HepG2 (cell line): ENCODE data around the gene SHISA9. TPM values are rescaled to one million over a fixed set of nuclear protein-coding genes. Genes with fewer than 3 reads are reported as not detected.

Source experiments
- ATAC-seq: fragments of 200-7000 bp; cut with Tn5 transposase; 3 replicates; pipeline ENCODE4 v1.9.1; 2020; ENCODE audit warnings: mild to moderate bottlenecking, moderate library complexity
- BruUV-seq: library from RNA; stranded (reverse); fragments of 400-500 nt; replicated peaks from 2 replicates; lab custom pipeline; 2021; lab: Mats Ljungman, UMichigan
- CTCF ChIA-PET: fragments of 300-600 bp; formaldehyde crosslinking; extraction: SDS; loops from one replicate; lab custom pipeline; 2021; ENCODE audit warnings: low total read pairs, inconsistent platforms, low intra/inter-chr PET ratio; lab: Yijun Ruan, JAX
- POLR2A ChIA-PET: fragments of 350-600 bp; sonication (Branson Sonifier 250); formaldehyde crosslinking; loops from one replicate; lab custom pipeline; 2020; ENCODE audit warnings: antibody characterized with exemption, inconsistent platforms; lab: Yijun Ruan, JAX
- DNase-seq: peaks from one replicate; pipeline ENCODE4 v3.0.0-alpha.2; 2015; ENCODE audit warnings: low spot score
- FAIRE-seq: peaks from 3 replicates; lab custom pipeline; 2011; peaks lifted over from hg19 to GRCh38; lab: Jason Lieb, UNC
- H2AFZ ChIP-seq: one replicate; pipeline ENCODE4 v1.6.1; 2011; ENCODE audit warnings: low read length, inconsistent platforms
- H3K27ac ChIP-seq: fragments of 300-600 bp; 3 replicates; pipeline ENCODE4 v1.8.0; 2011; ENCODE audit warnings: mixed run types, mild to moderate bottlenecking, mixed read lengths, low read length, inconsistent platforms; ENCODE audit not compliant: insufficient read depth; ENCODE audit errors: extremely low read length
- H3K27me3 ChIP-seq, 2 experiments: fragments of 200-600 bp in 1 of 2; 2 replicates in 1 of 2; 3 replicates in 1 of 2; pipeline versions ENCODE4 v1.6.0 to v1.8.0; 2011; ENCODE audit warnings: low read length in 2 of 2, mild to moderate bottlenecking in 2 of 2, moderate library complexity in 2 of 2, inconsistent platforms in 1 of 2; ENCODE audit not compliant: insufficient read depth in 2 of 2, control insufficient read depth in 1 of 2
- H3K36me3 ChIP-seq, 2 experiments: fragments of 200-600 bp in 1 of 2; replicated peaks in 1 of 2; 2 replicates in 1 of 2; 3 replicates in 1 of 2; pipeline versions ENCODE4 v1.5.1 to v1.8.0; 2011; ENCODE audit warnings: low read length in 2 of 2, inconsistent platforms in 1 of 2; ENCODE audit not compliant: insufficient read depth in 2 of 2, control insufficient read depth in 1 of 2
- H3K4me1 ChIP-seq: 2 replicates; pipeline ENCODE4 v1.5.1; 2012; ENCODE audit warnings: low read length, inconsistent platforms; ENCODE audit not compliant: insufficient read depth
- H3K4me2 ChIP-seq: 2 replicates; pipeline ENCODE4 v1.6.0; 2011; ENCODE audit warnings: low read depth, low read length, inconsistent platforms
- H3K4me3 ChIP-seq, 3 experiments: fragments of 200-600 bp in 1 of 3; sonication (generic), shearing (Covaris generic) in 1 of 3; replicated peaks in 1 of 3; 2 replicates each; pipeline ENCODE4 v1.5.1; 2011 to 2016; ENCODE audit warnings: low read length in 3 of 3, inconsistent platforms in 2 of 3, low read depth in 2 of 3, mild to moderate bottlenecking in 2 of 3, control low read depth in 1 of 3, mixed read lengths in 1 of 3; ENCODE audit not compliant: insufficient read depth in 1 of 3
- H3K79me2 ChIP-seq: one replicate; pipeline ENCODE4 v1.6.1; 2011; ENCODE audit warnings: low read length, inconsistent platforms; ENCODE audit not compliant: insufficient read depth
- H3K9ac ChIP-seq: 2 replicates; pipeline ENCODE4 v1.6.0; 2011; ENCODE audit warnings: mild to moderate bottlenecking, low read depth, low read length, inconsistent platforms; ENCODE audit not compliant: insufficient read depth
- H3K9me3 ChIP-seq: 2 replicates; pipeline ENCODE4 v1.5.1; 2012; ENCODE audit warnings: mild to moderate bottlenecking, low read length
- H4K20me1 ChIP-seq: 2 replicates; pipeline ENCODE4 v1.6.0; 2011; ENCODE audit warnings: inconsistent platforms, mild to moderate bottlenecking, low read length, moderate library complexity; ENCODE audit not compliant: insufficient read depth
- AHR ChIP-seq: IDR thresholded peaks from 2 replicates; pipeline ENCODE4 v1.6.1; 2018; ENCODE audit warnings: missing genetic modification reagents, missing compliant biosample characterization
- HOXA5 ChIP-seq: sonication (generic); formaldehyde crosslinking; IDR thresholded peaks from 2 replicates; pipeline ENCODE4 v1.4.0; 2020; ENCODE audit warnings: missing genetic modification reagents
- MAFF ChIP-seq: IDR thresholded peaks from 2 replicates; pipeline ENCODE4 v1.6.1; 2011; ENCODE audit warnings: low read depth, low read length, improper control_type of control experiment
- MAFK ChIP-seq, 2 experiments: IDR thresholded peaks in 1 of 2; conservative IDR thresholded peaks in 1 of 2; 2 replicates each; pipeline ENCODE4 v1.6.1; 2011; ENCODE audit warnings: improper control_type of control experiment in 2 of 2, low read length in 2 of 2
- NFYC ChIP-seq: IDR thresholded peaks from 2 replicates; pipeline ENCODE4 v1.6.1; 2016; ENCODE audit warnings: missing genetic modification reagents, missing compliant biosample characterization
- PTBP1 ChIP-seq: fragments of 200-400 bp; formaldehyde crosslinking; IDR thresholded peaks from 2 replicates; pipeline ENCODE4 v1.6.1; 2018; ENCODE audit warnings: low read length, low read depth; ENCODE audit not compliant: poor library complexity, severe bottlenecking
- TEAD2 ChIP-seq: sonication (generic); formaldehyde crosslinking; IDR thresholded peaks from 2 replicates; pipeline ENCODE4 v1.9.0; 2021; ENCODE audit warnings: missing genetic modification reagents
- ZBTB4 ChIP-seq: sonication (generic); formaldehyde crosslinking; IDR thresholded peaks from 2 replicates; pipeline ENCODE4 v1.4.0; 2020; ENCODE audit warnings: missing genetic modification reagents, mild to moderate bottlenecking, borderline replicate concordance
- ZC3H4 ChIP-seq: sonication (generic); formaldehyde crosslinking; IDR thresholded peaks from 2 replicates; pipeline ENCODE4 v1.4.0; 2020; ENCODE audit warnings: missing genetic modification reagents, borderline replicate concordance
- ZNF317 ChIP-seq: sonication (generic); formaldehyde crosslinking; IDR thresholded peaks from 2 replicates; pipeline ENCODE4 v1.5.0; 2020; ENCODE audit warnings: mild to moderate bottlenecking, missing genetic modification reagents
- WGBS: methylation state at CpG from one replicate; pipeline ENCODE4 v1.1.6; 2017; ENCODE audit warnings: low lambda C conversion rate; 5-methylcytosine and 5-hydroxymethylcytosine counted together
- in situ Hi-C: cut with HindIII; loops from 2 replicates; pipeline ENCODE4 v1.10.0; 2017; ENCODE audit warnings: low pct_unique_long_range_greater_than_20kb; ENCODE audit not compliant: extremely low pct_ligation_motif_present
- intact Hi-C: fragments of 100-400 bp; cut with micrococcal nuclease; formaldehyde crosslinking; loops from one replicate; pipeline ENCODE4 v1.10.0; 2022; ENCODE audit not compliant: unreplicated experiment
- polyA plus RNA-seq, 8 experiments: library from polyadenylated mRNA; depleted of rRNA in 3 of 8; stranded (reverse) in 7 of 8; unstranded in 1 of 8; fragments of >200 nt; fragmentation: Illumina TruSeq in 4 of 8; extraction: Trizol in 4 of 8; gene quantifications; 2 replicates each; pipeline versions ENCODE4 v1.2.1 to v1.2.3, GENCODE V29; 2011 to 2016; ENCODE audit warnings: low read depth in 4 of 8, missing spikeins in 1 of 8, mixed read lengths in 1 of 8; ENCODE audit not compliant: insufficient read depth in 1 of 8
- total RNA-seq, 5 experiments: library from RNA; depleted of rRNA; stranded (reverse); fragments of >200 nt; fragmentation: Illumina TruSeq; extraction: Trizol; gene quantifications; 2 replicates each; pipeline ENCODE4 v1.2.3, GENCODE V29; 2016; ENCODE audit warnings: low read depth in 1 of 5
- TF ChIP-seq, protein P1 (sequence below): sonication (generic); formaldehyde crosslinking; IDR thresholded peaks from 2 replicates; pipeline ENCODE4 v1.9.0; 2021; ENCODE audit warnings: missing genetic modification reagents, borderline replicate concordance
- TF ChIP-seq, protein P2 (sequence below): sonication (generic); formaldehyde crosslinking; IDR thresholded peaks from 2 replicates; pipeline ENCODE4 v1.8.0; 2022; ENCODE audit warnings: missing genetic modification reagents, mild to moderate bottlenecking, moderate library complexity, borderline replicate concordance
- TF ChIP-seq, protein P3 (sequence below), 2 experiments: IDR thresholded peaks; 2 replicates each; pipeline ENCODE4 v1.6.1; 2011 to 2012; ENCODE audit warnings: low read length in 2 of 2, borderline replicate concordance in 1 of 2, low read depth in 1 of 2, mild to moderate bottlenecking in 1 of 2, moderate library complexity in 1 of 2

Gene SHISA9
- total and polyA plus RNA-seq, 2 of the 13 experiments (the other 11 are each of a cell fraction or from before 2014, with no cell fraction given), result 0.01 TPM; not detected in 1

GRCh38 chr16:13084331-13084730 lies 182.9 kb downstream of the SHISA9 start (continued):
- TF ChIP-seq ZBTB4 (CRISPR knock-in tag) (no peak), HOXA5 (CRISPR knock-in tag) (no peak), TEAD2 (CRISPR knock-in tag) (no peak)
- TF ChIP-seq, protein P1, sequence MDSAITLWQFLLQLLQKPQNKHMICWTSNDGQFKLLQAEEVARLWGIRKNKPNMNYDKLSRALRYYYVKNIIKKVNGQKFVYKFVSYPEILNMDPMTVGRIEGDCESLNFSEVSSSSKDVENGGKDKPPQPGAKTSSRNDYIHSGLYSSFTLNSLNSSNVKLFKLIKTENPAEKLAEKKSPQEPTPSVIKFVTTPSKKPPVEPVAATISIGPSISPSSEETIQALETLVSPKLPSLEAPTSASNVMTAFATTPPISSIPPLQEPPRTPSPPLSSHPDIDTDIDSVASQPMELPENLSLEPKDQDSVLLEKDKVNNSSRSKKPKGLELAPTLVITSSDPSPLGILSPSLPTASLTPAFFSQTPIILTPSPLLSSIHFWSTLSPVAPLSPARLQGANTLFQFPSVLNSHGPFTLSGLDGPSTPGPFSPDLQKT (CRISPR knock-in tag), result no peak

DNA sequence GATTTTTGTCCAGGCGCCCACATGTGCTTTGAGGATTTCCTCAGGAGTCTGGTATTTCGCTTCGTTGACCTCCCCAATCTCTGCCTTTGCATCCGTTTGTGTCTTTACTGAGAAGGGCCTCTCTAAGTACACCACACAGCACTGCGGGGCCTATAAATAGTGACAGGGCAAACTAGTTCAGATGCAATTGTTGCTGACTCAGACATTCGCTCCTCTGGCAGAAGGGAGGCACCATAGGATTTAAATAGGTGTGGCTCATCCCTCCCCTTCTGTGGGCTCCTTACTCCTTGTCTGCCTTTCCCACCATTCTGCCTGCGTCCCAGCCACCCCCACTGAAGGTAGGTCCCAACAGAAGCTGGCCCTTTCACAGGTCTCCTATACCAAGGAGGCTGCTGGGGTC lies 192.3 kb downstream of the SHISA9 start:
- Histone ChIP-seq H3K79me2 (no peaks in the 10 kb centered on the region), H3K4me3 (no peak overlapping the region), H3K4me2 (no peak overlapping the region), H3K27me3 (0 out of 5 replicates have a peak, but pooled peaks cover 0 to 7% of the 10 kb centered on the region in 2 experiments), H3K4me1 (no peaks in the 10 kb centered on the region), H3K9me3 (peaks cover 7% of the 10 kb centered on the region; the same call in 1 of the 2 replicates), H3K36me3 (no peaks in the 10 kb centered on the region), H2AFZ (no peak overlapping the region), H4K20me1 (no peaks in the 10 kb centered on the region), H3K9ac (no peak overlapping the region), H3K27ac (no peak overlapping the region)
- ChIA-PET POLR2A (no interaction called here), CTCF (no interaction called here)
- 30% methylated on average over 7 of the region's 7 CpGs for WGBS
- FAIRE-seq (no peak), ATAC-seq (no peak), DNase-seq (no peak)
- intact Hi-C loops, result no loop called here
- in situ Hi-C loops, result no loop called here
- BruUV-seq, result no TSS peak
- TF ChIP-seq AHR (CRISPR knock-in tag), result no peak
- peak; percentile 88 for TF ChIP-seq MAFF
- no peak for TF ChIP-seq NFYC (CRISPR knock-in tag)
- TF ChIP-seq MAFK (conservative IDR thresholded peaks at IDR 0.05 in 1 of 2, IDR thresholded peaks at IDR 0.05 in 1 of 2; ENCODE audit: low read length in 2 of 2), result peak; percentile 83 to 94
- no peak for TF ChIP-seq PTBP1
- TF ChIP-seq, protein P2, sequence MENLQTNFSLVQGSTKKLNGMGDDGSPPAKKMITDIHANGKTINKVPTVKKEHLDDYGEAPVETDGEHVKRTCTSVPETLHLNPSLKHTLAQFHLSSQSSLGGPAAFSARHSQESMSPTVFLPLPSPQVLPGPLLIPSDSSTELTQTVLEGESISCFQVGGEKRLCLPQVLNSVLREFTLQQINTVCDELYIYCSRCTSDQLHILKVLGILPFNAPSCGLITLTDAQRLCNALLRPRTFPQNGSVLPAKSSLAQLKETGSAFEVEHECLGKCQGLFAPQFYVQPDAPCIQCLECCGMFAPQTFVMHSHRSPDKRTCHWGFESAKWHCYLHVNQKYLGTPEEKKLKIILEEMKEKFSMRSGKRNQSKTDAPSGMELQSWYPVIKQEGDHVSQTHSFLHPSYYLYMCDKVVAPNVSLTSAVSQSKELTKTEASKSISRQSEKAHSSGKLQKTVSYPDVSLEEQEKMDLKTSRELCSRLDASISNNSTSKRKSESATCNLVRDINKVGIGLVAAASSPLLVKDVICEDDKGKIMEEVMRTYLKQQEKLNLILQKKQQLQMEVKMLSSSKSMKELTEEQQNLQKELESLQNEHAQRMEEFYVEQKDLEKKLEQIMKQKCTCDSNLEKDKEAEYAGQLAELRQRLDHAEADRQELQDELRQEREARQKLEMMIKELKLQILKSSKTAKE (CRISPR knock-in tag), result no peak
- no peak for TF ChIP-seq ZNF317 (CRISPR knock-in tag)
- TF ChIP-seq, protein P3, sequence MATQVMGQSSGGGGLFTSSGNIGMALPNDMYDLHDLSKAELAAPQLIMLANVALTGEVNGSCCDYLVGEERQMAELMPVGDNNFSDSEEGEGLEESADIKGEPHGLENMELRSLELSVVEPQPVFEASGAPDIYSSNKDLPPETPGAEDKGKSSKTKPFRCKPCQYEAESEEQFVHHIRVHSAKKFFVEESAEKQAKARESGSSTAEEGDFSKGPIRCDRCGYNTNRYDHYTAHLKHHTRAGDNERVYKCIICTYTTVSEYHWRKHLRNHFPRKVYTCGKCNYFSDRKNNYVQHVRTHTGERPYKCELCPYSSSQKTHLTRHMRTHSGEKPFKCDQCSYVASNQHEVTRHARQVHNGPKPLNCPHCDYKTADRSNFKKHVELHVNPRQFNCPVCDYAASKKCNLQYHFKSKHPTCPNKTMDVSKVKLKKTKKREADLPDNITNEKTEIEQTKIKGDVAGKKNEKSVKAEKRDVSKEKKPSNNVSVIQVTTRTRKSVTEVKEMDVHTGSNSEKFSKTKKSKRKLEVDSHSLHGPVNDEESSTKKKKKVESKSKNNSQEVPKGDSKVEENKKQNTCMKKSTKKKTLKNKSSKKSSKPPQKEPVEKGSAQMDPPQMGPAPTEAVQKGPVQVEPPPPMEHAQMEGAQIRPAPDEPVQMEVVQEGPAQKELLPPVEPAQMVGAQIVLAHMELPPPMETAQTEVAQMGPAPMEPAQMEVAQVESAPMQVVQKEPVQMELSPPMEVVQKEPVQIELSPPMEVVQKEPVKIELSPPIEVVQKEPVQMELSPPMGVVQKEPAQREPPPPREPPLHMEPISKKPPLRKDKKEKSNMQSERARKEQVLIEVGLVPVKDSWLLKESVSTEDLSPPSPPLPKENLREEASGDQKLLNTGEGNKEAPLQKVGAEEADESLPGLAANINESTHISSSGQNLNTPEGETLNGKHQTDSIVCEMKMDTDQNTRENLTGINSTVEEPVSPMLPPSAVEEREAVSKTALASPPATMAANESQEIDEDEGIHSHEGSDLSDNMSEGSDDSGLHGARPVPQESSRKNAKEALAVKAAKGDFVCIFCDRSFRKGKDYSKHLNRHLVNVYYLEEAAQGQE (IDR thresholded peaks at IDR 0.05; ENCODE audit: borderline replicate concordance in 1 of 2, low read depth in 1 of 2, low read length in 2 of 2), result no peak
- no peak for TF ChIP-seq ZC3H4
